HG03064 (cell line): ENCODE measurements around the gene ASIC1.

Experiments
- ATAC-seq: cut with Tn5 transposase; IDR thresholded peaks from one replicate; pipeline ENCODE4 v1.9.1; 2021; ENCODE audit warnings: low read depth; ENCODE audit not compliant: unreplicated experiment

ASIC1 gene

GRCh38 chr12:50058743-50059312 is 1.4 kb downstream of the ASIC1 start:
- ATAC-seq: no peak

GRCh38 chr12:50059440-50060119 is 2.2 kb downstream of the ASIC1 start:
- no peak for ATAC-seq

- no peak for ATAC-seq
Observed at GRCh38 chr12:50060120-50060468, 2.7 kb downstream of the ASIC1 start.

- no peak for ATAC-seq
Observed at GRCh38 chr12:50061171-50061570, 3.8 kb downstream of the ASIC1 start.

GRCh38 chr12:50061946-50062686 is 4.7 kb downstream of the ASIC1 start:
- no peak for ATAC-seq

- no peak for ATAC-seq
Observed at GRCh38 chr12:50062728-50063460, 5.5 kb downstream of the ASIC1 start.

GRCh38 chr12:50065726-50066310 is 8.4 kb downstream of the ASIC1 start:
- no peak for ATAC-seq

- ATAC-seq: no peak
Observed at GRCh38 chr12:50066402-50066801, 9.0 kb downstream of the ASIC1 start.

GRCh38 chr12:50069069-50069468 is 11.7 kb downstream of the ASIC1 start:
- ATAC-seq: no peak

GRCh38 chr12:50069539-50069938 is 12.1 kb downstream of the ASIC1 start:
- ATAC-seq: no peak

GRCh38 chr12:50070314-50071060 is 13.1 kb downstream of the ASIC1 start:
- no peak for ATAC-seq

- ATAC-seq: no peak
Observed at GRCh38 chr12:50072198-50072907, 15.0 kb downstream of the ASIC1 start.

GRCh38 chr12:50073206-50073605 is 15.8 kb downstream of the ASIC1 start:
- ATAC-seq: no peak

- no peak for ATAC-seq
Observed at GRCh38 chr12:50073712-50074111, 16.3 kb downstream of the ASIC1 start.

GRCh38 chr12:50074936-50075807 is 17.8 kb downstream of the ASIC1 start:
- peak; percentile 65 for ATAC-seq

- no peak for ATAC-seq
Observed at GRCh38 chr12:50075808-50076170, 18.4 kb downstream of the ASIC1 start.

- ATAC-seq: no peak
Observed at GRCh38 chr12:50077099-50077498, 19.7 kb downstream of the ASIC1 start.

GRCh38 chr12:50078281-50078680 is 20.9 kb downstream of the ASIC1 start:
- ATAC-seq: no peak

GRCh38 chr12:50079771-50080170 is 22.4 kb downstream of the ASIC1 start:
- no peak for ATAC-seq
